SU-DHL-6 (cell line): ENCODE results near the gene TTBK1.

Source experiments
- H2AFZ ChIP-seq: fragments of 200-600 bp; sonication (generic); 2 replicates; pipeline ENCODE4 v1.6.1; 2014; ENCODE audit warnings: low read depth, mild to moderate bottlenecking, moderate library complexity, mixed read lengths, antibody characterized with exemption, low read length; ENCODE audit not compliant: severe bottlenecking
- H3F3A ChIP-seq: fragments of 200-600 bp; shearing (Covaris generic); 2 replicates; pipeline ENCODE4 v1.6.0; 2016; ENCODE audit warnings: antibody characterized with exemption, mild to moderate bottlenecking; ENCODE audit not compliant: insufficient read depth
- H3K27ac ChIP-seq: fragments of 200-600 bp; sonication (generic); 2 replicates; pipeline ENCODE4 v1.5.1; 2016; ENCODE audit warnings: low read depth, mild to moderate bottlenecking, low read length, moderate library complexity, mixed read lengths
- H3K27me3 ChIP-seq: fragments of 200-600 bp; sonication (generic), shearing (Covaris generic); 2 replicates; pipeline ENCODE4 v1.6.0; 2014; ENCODE audit warnings: mild to moderate bottlenecking, low read length
- H3K36me3 ChIP-seq: fragments of 200-600 bp; sonication (generic); 2 replicates; pipeline ENCODE4 v1.6.1; 2014; ENCODE audit warnings: mild to moderate bottlenecking, low read length, mixed read lengths
- H3K4me2 ChIP-seq: fragments of 300-600, 200-600 bp; shearing (Covaris generic), sonication (generic); 2 replicates; pipeline ENCODE4 v1.6.0; 2014; ENCODE audit warnings: low read length, low read depth, mild to moderate bottlenecking; ENCODE audit not compliant: poor library complexity, severe bottlenecking
- H3K4me3 ChIP-seq: fragments of 200-600 bp; sonication (generic); 2 replicates; pipeline ENCODE4 v1.5.1; 2014; ENCODE audit warnings: antibody characterized with exemption, low read length, mild to moderate bottlenecking, mixed read lengths; ENCODE audit not compliant: insufficient read depth, poor library complexity, severe bottlenecking
- H3K79me2 ChIP-seq: fragments of 200-600 bp; sonication (generic); 2 replicates; pipeline ENCODE4 v1.6.1; 2014; ENCODE audit warnings: mild to moderate bottlenecking, low read length, moderate library complexity; ENCODE audit not compliant: insufficient read depth
- H3K9ac ChIP-seq: fragments of 200-600 bp; sonication (generic); 2 replicates; pipeline ENCODE4 v1.7.0; 2014; ENCODE audit warnings: mild to moderate bottlenecking, low read length
- H3K9me2 ChIP-seq: fragments of 200-600 bp; sonication (generic); replicated peaks from 2 replicates; pipeline ENCODE4 v1.6.1; 2014; ENCODE audit warnings: low read length; ENCODE audit not compliant: insufficient read depth
- H3K9me3 ChIP-seq: fragments of 200-600 bp; sonication (generic); 2 replicates; pipeline ENCODE4 v1.6.1; 2014; ENCODE audit warnings: low read length, mixed read lengths; ENCODE audit not compliant: insufficient read depth
- H4K20me1 ChIP-seq: fragments of 200-600 bp; sonication (generic); 2 replicates; pipeline ENCODE4 v1.6.1; 2014; ENCODE audit warnings: low read depth, mild to moderate bottlenecking, antibody characterized with exemption, low read length, moderate library complexity, mixed read lengths
- EZH2phosphoT487 ChIP-seq: fragments of 200-600 bp; sonication (generic), shearing (Covaris generic); conservative IDR thresholded peaks from 2 replicates; pipeline ENCODE4 v1.6.1; 2018; ENCODE audit warnings: mild to moderate bottlenecking, antibody characterized with exemption, low read length, moderate library complexity, mixed read lengths
- TF ChIP-seq, protein P1 (sequence below): fragments of 200-600 bp; sonication (generic); IDR thresholded peaks from one replicate; pipeline ENCODE4 v1.5.1; 2017; ENCODE audit warnings: antibody characterized with exemption, mild to moderate bottlenecking, low read length, moderate library complexity; ENCODE audit not compliant: insufficient read depth, poor library complexity, severe bottlenecking

TTBK1 gene

DNA sequence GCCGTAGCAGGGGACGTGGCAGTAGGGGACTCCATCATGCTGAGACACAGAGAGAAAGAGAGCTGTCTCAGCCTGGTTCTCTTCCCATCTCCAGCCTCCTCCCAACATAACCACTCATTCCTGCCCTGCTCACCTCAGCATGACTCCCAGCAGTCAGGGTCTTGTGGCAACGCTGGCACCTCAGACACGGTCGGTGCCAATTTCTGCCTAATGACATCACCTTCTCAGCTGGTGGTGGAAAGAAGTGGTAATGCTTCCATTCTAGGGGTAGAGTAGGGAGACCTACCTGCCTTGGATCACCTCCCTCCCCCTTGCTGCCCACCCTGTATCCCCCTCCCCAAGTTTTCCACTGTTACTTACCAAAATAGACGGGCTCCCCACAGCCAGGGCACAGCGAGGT is 62.8 kb downstream of the TTBK1 start:
- H3K4me2 ChIP-seq = no peak overlapping the region
- no peaks in the 10 kb centered on the region for H3K27me3 ChIP-seq
- no peaks in the 10 kb centered on the region for H3K36me3 ChIP-seq
- H2AFZ ChIP-seq = no peak overlapping the region
- no peak overlapping the region for H3K9ac ChIP-seq
- H3K4me3 ChIP-seq = no peak overlapping the region
- no peaks in the 10 kb centered on the region for H3K79me2 ChIP-seq
- no peak for TF ChIP-seq EZH2phosphoT487
- TF ChIP-seq, protein P1, sequence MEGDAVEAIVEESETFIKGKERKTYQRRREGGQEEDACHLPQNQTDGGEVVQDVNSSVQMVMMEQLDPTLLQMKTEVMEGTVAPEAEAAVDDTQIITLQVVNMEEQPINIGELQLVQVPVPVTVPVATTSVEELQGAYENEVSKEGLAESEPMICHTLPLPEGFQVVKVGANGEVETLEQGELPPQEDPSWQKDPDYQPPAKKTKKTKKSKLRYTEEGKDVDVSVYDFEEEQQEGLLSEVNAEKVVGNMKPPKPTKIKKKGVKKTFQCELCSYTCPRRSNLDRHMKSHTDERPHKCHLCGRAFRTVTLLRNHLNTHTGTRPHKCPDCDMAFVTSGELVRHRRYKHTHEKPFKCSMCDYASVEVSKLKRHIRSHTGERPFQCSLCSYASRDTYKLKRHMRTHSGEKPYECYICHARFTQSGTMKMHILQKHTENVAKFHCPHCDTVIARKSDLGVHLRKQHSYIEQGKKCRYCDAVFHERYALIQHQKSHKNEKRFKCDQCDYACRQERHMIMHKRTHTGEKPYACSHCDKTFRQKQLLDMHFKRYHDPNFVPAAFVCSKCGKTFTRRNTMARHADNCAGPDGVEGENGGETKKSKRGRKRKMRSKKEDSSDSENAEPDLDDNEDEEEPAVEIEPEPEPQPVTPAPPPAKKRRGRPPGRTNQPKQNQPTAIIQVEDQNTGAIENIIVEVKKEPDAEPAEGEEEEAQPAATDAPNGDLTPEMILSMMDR = no peak
- H3K27ac ChIP-seq = no peak overlapping the region
- H4K20me1 ChIP-seq = no peaks in the 10 kb centered on the region
- peaks cover 4% of the 10 kb centered on the region; the same call in 1 of the 2 replicates for H3F3A ChIP-seq
- H3K9me3 ChIP-seq = no peaks in the 10 kb centered on the region
- H3K9me2 ChIP-seq = no peaks in the 10 kb centered on the region

GRCh38 chr6:43307451-43308100 is 64.3 kb downstream of the TTBK1 start:
- Histone ChIP-seq H4K20me1 (no peaks in the 10 kb centered on the region), H3K9ac (no peak overlapping the region), H3K36me3 (no peaks in the 10 kb centered on the region), H3K9me3 (no peaks in the 10 kb centered on the region), H3K4me3 (no peak overlapping the region), H3K4me2 (peak overlapping the region; percentile 48), H2AFZ (no peak overlapping the region), H3K9me2 (no peaks in the 10 kb centered on the region), H3F3A (peaks cover 10% of the 10 kb centered on the region), H3K79me2 (no peaks in the 10 kb centered on the region), H3K27me3 (no peaks in the 10 kb centered on the region), H3K27ac (no peak overlapping the region)
- TF ChIP-seq EZH2phosphoT487 = no peak
- TF ChIP-seq, protein P1 = no peak

DNA sequence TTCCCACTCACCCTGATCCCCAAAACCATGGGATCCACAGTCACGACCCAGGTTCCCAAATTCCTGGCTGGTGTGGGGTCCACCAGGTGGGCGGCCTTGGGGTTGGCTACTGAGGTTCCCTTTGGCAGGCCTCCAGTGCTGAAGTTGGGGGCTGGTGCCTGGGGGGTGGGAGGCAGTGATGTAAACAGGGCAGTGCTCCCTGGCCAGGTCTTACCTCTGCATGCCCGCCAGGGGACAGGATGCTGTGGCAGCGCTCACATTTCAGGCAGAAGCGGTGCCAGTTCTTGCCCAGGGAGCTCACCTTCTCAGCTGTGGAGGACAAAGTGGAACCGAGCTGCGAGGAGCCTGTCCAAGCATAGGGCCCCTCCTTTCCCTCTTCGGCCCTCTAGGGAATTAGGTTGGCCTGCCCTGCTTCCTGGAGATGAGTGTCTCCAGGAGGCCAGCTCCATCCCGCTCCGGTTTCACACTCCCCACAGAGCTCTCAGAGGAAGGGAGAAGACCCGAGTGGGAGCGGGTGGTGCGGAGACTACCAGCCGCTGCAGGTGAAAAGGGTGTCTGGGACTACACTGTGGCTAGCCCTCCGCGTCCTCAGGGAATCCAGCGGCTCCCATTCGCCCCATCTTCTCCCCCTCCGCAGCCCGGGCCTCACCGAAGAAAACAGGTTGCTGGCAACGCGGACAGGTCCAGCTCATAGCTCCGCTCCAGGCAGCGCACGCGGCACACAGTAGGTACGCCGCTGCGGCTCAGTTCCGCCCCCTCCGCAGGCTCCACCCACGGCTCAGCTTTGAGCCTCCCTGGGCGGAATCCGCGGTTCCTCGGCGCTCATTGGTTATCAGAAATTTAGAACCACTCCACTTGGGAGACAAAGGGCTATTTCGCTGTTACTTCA is 65.1 kb downstream of the TTBK1 start, which contains the start of gene CRIP3:
Gene CRIP3 (minus strand): TSS at position 726 of the 889 bp plus-strand sequence. CDS start 34 bp downstream, at position 692.
- TF ChIP-seq, protein P1 = peak; percentile 68
- no peak for TF ChIP-seq EZH2phosphoT487
- Histone ChIP-seq H3K9me2 (no peaks in the 10 kb centered on the region), H2AFZ (peak within 1 kb of the TSS; percentile 66), H3K27me3 (no peaks in the 10 kb centered on the region), H3K79me2 (no peaks in the 10 kb centered on the region), H3K9ac (peak within 1 kb of the TSS; percentile 27), H3F3A (peaks cover 12% of the 10 kb centered on the region), H3K27ac (no peak within 1 kb of the TSS), H3K4me2 (peak within 1 kb of the TSS; percentile 48), H3K36me3 (no peaks in the 10 kb centered on the region), H3K4me3 (peak within 1 kb of the TSS; percentile 26), H4K20me1 (no peaks in the 10 kb centered on the region), H3K9me3 (no peaks in the 10 kb centered on the region)
